HG03159 (cell line): ENCODE data around the gene NFE2L2.
"Not testable (repeated sequence)": the region's sequence is repeated elsewhere in the genome, so short reads cannot be mapped to it uniquely, and the experiment has no call there.

Source experiments
- ATAC-seq: cut with Tn5 transposase; IDR thresholded peaks from one replicate; pipeline ENCODE4 v1.9.1; 2021; ENCODE audit warnings: mild to moderate bottlenecking, moderate library complexity; ENCODE audit not compliant: unreplicated experiment

NFE2L2 gene

GRCh38 chr2:177239932-177240630 is 24.4 kb downstream of the NFE2L2 start:
- peak; percentile 83 for ATAC-seq

- no peak for ATAC-seq
Observed at GRCh38 chr2:177239053-177239452, 25.5 kb downstream of the NFE2L2 start.

GRCh38 chr2:177237932-177238331 is 26.6 kb downstream of the NFE2L2 start:
- no peak for ATAC-seq

DNA sequence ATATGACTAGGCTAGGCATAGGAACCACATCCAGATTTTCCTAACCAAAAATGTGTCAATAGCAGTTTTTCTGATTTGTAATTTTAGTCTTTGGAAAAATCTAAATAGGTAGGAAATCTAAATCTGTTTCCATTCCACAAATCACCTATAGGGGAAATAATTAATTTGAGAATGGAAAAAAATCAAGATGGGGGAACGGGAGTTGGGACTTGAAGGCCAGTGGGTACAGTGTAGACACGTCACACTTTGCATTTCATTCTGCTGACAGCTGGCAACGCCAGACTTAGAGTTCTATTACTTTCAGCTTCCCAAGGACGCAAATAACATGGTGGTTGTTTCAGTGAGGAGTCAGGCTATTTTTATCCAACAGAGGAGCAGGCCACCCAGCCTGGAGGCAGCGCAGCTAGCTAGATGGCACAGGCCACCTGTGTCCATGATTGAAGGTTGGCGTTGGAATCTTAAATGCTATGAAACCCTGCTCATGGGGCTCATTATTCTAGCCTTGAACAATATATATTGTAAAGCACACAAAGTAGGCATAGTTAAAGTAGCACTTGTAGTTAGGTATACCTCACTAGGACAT is 28.6 kb downstream of the NFE2L2 start:
- no peak for ATAC-seq

DNA sequence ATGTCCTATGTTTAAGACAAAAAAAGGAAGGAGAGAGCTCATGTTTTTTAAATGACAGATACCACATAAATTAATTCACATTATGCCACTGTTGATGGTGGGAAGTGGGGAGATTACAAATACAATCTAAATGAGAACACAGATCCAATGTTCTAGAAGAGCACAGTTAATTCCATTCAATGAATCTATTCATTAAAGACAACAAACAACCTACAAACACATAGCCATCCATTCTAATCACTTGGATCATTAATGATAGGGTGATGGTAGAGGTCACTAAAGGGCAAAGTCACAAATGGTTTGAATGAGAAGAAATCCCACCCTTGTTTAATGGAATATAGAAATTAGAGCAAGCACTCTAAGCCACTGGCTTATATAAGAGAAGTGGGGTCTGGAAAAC is 30.3 kb downstream of the NFE2L2 start:
- no peak for ATAC-seq

DNA sequence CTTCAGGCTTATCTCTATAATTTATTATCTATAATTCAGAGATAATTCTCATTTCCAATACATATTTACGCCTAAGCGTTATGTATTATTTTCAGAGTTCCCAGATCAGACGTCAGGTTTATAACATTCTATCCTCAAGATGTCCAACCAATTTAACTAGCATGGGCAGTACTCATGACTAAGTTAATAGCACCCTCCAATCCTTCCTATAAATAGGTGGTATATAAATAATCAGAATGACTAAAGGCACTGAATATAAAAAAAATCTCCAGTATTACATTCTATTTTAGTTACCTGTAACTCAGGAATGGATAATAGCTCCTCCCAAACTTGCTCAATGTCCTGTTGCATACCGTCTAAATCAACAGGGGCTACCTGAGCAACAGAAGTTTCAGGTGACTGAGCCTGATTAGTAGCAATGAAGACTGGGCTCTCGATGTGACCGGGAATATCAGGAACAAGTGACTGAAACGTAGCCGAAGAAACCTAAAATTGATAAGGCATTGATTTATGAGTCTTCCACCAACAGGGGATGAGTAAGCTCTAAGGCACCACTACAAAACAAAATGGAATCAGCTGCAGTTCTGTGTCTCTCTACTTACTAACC is 32.3 kb downstream of the NFE2L2 start:
- ATAC-seq = no peak

GRCh38 chr2:177231270-177231669 is 33.3 kb downstream of the NFE2L2 start:
- no peak for ATAC-seq

DNA sequence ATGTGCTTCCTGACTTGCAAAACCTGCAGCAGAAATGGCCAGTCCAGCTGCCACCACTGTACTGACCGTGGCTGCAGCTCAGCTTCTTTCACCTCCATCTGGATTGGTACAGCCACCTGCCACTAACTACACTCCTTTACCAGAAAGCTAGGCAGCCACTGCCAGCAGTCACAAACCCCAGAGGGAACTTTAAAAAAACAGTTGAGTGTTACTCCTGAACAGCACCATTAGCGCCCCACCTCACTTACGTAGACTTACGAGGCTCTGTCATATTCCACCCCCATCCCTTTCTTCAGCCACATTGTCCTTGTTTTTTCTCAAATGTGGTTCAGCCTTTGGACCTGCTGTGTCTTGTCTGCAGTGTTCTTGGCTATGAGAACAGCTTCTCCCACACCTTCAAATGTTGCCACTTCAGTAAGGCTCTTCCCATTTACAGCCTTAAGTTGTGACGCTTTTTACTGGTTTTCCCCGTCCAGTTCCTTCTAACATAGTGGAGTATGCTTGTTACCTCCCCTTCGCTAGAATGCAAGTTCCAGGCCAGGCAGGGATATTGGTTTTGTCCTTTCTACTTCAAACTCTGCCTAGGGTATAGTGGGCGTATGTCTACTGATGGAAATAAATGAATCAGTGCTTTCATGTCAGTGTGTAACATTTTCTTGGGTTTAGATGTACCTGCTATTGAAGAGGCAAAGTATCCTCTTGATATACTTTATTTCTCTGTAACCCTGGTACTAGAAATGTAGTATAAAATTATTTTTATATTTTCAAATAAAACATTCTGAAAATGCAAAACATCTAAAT is 34.9 kb downstream of the NFE2L2 start:
- no peak for ATAC-seq

DNA sequence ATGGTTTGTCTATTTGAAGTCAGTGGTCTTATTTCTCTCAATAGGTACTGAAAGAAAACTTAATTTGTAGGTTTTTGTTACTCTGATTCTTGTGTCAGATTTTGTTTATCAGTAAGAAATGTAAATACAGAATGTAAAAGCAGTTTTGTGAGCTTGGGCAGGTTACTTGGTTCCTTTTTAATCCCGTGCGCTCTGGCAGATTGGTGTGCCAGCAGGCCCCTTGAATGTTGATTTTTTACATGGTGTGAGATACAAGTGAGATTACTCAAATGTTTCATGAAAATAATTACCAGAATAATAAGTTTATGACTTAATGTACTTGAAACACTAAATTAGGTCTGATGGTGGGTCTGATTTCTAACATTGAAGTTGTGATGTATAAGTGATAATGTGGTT is 38.6 kb downstream of the NFE2L2 start:
- ATAC-seq = no peak

- ATAC-seq = not testable (repeated sequence)
Observed at GRCh38 chr2:177223436-177223835, 41.1 kb downstream of the NFE2L2 start.

GRCh38 chr2:177221970-177222369 is 42.6 kb downstream of the NFE2L2 start:
- no peak for ATAC-seq

DNA sequence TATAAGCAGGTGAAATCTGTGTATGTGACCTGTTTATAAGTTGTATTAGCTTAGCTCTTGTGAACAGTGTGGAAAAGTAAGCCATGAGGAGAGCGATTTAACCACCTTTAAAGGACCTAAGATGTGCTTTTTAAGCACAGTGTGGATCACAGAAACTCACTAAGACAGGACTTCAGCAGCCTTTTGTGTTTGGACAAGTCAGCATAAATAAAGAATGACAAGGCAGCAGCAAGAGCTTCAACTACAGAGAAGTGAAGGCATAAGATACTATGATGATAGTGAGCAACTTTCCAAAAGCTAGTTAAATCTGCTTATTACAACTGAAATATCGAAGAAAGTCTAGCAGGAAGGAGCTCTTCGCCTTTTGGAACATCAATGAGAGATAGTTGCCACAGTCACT is 43.0 kb downstream of the NFE2L2 start:
- no peak for ATAC-seq

DNA sequence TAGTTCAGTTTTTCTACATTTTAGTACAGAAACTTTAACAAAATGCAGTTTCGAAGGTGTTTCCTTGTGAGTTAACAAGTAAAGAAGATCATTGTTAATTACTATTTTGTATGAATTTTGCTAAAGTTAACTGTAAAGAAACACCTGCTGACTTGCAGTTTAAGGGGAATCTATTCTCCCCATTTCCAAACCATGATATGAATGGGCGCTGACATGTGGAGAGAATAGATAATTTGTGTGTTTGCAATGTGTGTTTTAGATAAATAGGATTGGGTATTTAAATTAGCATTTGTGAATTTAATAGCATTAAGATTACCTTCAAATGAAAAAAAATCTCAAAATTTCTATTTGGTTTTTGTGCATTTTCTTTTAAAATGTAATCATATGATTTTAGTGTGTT is 44.7 kb downstream of the NFE2L2 start:
- ATAC-seq = not testable (repeated sequence)

DNA sequence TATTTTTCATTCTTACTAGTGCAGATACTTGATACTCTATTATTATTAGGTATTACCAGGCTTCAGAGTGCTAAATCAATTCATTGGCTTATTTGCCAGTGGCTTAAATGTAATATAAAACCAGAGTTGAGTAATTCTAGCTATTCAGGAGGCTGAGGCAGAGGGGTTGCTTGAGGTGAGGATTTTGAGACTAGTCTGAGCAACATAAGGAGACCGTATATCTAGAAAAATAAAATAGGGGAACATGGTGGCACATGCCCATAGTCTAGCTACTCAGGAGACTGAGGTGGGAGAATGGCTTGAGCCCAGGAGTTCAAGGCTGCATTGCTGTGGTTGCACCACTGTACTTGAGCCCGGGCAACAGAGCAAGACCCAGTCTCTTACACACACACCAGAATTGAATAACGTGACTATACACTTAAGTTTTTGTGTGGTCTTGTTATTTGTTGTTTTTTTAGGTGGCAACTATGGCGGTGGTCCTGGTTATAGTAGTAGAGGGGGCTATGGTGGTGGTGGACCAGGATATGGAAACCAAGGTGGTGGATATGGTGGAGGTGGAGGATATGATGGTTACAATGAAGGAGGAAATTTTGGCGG is 47.2 kb downstream of the NFE2L2 start:
- ATAC-seq = no peak

DNA sequence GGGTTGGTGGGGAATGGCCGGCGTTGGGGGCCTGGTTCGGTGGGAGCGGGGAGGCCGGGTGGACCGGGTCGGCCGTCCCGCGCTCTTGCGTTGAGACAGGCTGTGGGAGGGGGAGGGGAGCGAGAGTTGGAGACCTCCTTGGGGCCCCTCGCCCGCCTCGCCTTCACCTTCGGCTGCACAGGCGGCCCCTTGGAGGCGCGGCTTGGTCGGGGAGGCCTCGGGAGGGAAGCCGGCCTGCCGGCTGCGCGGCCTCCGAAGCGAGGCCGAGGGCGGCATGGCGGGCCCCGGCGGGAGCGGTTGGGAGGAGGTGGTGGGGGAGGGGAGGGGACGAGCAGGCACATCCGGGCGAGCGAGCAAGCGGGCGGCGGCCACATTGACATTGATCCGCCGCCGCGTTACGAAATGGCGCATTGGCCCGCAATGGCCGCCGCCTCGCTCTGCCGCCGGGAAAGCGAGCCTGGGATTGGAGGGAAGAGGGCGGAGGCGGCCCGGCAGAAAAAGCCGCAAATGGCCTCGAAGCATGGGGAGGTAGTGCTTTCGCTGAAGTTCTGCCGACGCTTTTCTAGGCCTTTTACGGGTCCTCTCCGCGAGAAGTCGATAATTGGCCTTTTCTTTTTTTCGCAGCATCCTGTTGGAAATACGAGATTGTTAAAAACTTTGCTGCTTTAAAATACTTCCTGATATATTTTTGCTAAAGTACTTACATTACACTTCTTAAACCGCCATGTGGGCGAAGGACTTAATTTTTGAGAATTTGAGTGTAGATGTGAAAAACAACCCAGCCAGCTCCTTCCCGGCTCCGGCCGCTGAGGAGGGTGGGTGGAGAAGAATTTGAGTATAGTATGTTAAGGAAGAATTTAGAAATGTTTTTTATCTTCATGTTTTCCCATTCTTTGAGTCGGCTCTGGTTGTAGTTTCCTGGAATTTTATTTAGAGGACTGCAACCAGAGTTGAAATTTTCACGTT is 51.4 kb downstream of the NFE2L2 start:
- peak; percentile 53 for ATAC-seq

DNA sequence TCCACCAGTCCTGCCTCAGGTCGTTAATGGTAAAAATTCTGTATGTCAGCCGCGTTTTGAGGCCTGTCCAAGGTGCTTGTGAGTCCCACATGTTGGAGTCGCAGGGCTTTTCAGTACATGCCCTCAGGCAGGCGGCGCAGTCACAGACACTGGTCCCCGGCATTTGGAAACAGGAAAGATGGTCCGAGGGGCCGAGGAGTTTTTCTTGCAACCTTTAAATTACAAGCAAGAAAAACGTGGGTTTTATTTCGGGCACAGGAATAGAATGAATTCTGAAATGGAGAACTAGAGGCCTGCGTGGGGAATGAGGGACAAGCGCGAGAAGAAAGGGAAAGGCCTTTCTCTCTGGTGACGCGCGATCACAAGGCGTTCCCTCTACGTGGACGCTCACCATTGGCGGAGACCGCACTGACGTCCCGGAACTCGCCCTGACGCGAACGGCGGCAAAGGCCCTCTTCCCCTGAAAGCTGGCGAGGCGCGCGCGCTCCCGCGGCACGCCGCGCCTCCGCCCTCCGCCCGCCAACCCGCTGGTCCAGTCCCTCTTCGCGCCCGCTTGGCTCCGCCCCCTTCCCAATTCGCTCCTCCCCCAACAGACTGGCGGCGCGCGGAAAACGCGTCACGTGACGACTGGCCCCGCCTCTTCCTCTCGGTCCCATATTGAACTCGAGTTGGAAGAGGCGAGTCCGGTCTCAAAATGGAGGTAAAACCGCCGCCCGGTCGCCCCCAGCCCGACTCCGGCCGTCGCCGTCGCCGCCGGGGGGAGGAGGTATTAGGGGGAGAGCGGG is 52.2 kb downstream of the NFE2L2 start, which contains the start of gene HNRNPA3:
Gene HNRNPA3 (plus strand): TSS at position 689 of the 785 bp plus-strand sequence. CDS start 6 bp downstream, at position 695.
- peak; percentile 85 for ATAC-seq

DNA sequence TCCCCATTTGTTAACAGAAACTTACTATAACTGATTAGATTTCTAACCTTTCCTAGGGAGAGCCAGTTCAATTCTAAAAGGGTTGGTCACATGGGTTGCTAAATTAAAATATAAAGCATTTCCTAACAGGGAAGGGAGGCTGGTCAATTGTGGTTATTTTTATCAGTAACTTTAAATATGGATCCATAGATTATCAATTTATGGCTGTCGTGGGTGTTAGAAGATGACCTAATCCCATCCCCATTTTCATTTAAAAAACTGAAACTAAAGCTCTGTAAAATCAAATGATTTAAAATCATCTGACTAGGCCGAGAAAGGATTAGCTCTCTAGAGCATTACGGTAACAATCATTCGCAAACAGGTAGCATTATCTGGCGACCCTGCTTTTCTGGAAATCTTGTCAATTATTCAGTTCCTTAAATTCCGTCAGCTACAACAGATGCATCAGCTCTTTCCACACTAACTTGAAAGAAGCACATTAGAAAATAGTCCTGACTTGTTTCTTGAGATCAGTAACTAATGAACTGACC is 52.9 kb downstream of the NFE2L2 start:
- ATAC-seq = no peak

DNA sequence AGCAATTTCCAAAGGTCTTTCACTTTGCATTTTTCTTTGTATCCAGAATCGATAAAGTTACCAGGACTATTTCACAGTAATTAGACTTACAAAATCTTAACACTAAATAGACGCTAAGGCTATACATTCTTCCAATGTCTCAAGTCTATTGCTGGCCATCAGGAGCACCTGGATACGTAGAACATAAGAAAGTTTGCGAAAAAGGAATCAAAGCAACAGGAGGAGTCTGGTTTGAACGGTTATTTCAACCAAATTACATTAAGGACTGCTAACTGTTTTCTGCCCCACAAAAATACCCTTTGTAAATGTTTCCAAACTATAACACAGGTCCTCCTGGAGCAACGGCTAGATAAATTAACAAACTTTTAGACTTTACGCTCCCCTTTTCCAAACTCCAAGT is 53.4 kb downstream of the NFE2L2 start:
- ATAC-seq = no peak

DNA sequence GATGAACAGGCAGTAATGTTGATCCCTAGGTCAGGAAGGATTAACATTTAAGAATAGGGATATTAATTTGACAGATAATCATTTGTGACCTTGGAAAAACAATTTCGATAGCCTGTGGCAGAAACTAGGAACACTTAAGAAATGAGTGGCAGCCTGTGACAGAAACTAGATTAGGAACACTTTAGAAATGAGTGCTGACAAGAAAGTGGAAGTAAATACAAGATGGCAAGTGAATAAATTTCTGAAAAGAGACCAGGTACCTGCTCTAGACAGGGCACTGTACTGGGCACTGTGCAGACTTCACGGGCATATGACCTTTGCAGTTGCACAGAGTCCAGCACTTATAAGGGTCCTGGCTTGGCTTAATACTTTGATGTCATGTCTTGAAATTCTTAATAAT is 57.4 kb downstream of the NFE2L2 start:
- peak; percentile 67 for ATAC-seq
